ENCODE results near the gene CALY. TPM values are rescaled to one million over a fixed set of nuclear protein-coding genes. Genes with fewer than 3 reads are reported as not detected.

The CALY gene
- total RNA-seq, 1 donor from 2014 or later: not detected

GRCh38 chr10:133287832-133288500 is 48.7 kb downstream of the CALY start:
- DNase-seq (ENCODE audit: low spot score): no peak

DNA sequence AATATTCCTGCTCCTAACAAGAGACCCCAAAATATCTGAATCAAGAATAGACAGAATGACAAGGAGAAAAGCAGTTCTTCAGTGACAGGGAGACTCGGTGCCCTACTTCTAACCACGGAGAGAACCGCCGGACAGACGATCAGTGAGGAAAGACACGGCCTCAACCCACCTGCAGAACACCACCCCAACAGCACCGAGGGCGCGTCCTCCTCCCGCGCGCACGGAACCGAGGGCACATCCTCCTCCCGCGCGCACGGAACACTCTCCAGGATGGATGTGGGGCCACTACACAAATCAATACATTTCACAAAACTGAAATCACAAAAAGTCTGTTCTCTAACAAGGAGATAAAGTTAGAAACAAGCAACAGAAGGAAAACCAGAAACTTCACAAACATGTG is 50.3 kb downstream of the CALY start:
- no peak for DNase-seq (ENCODE audit: low spot score)

DNA sequence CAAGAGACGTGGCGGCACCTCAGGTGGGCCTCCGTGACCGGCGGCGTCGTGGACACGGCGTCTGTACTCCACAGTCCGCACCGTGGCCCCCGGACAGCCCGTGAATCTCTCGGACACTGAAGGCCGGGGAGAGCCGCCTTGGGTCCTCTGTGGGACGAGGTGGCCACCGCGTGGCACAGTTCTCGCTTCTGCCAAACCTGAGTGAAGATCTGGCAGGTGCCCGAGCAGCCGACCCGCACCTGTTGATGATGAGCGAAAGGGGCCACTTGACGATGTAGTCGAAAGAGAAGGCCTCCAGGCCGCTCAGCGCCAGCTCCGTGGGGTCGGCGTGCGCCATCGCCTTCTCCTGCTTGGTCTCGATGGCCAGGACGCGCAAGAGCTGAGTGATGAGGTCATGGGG is 51.5 kb downstream of the CALY start:
- DNase-seq (ENCODE audit: low spot score): no peak

DNA sequence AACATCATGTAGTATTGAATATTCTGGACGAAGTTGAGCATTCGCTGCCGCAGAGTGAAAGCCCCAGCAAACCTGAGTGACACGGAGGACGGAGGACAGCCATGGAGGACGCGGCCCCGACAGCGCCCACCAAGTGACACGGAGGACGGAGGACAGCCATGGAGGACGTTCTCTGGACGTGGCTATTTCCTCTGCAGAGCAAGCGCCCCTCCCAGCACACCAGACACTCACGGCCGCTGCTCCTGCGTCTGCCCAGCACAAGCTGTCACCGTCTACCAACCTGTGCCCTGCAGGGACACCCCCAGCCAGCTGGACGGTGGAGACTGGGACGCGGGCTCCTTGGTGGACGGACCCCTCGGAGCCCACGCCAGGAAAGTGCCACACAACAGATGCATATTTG is 52.8 kb downstream of the CALY start:
- DNase-seq (ENCODE audit: low spot score): no peak

DNA sequence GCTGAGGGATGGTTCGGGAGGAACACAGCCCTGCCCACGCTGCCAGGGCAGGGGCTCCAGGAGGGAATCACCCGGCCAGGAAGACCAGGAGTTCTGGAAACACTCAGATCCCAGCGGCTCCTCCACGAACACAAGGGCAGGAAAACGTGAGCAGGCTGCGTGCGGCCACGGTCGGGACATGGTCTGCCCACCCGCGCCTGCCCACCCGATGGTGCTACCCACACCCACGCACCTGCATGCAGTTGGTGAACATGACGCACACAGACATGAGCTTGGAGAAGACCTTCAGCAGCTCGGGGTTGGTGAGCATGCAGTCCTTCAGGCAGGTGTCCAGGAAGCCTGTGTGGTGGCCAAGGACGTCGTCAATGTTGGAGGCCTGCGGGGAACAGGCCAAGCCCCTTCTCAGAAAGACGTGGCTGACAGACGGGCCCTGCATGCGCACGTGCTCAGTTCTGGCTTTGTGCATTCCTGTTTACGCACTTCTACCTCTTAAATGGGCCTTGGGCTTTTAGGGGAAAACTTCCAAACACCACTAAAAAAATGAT is 53.8 kb downstream of the CALY start:
- no peak for DNase-seq (ENCODE audit: low spot score)

- DNase-seq (ENCODE audit: low spot score): no peak
Observed at GRCh38 chr10:133281628-133282372, 54.9 kb downstream of the CALY start.

DNA sequence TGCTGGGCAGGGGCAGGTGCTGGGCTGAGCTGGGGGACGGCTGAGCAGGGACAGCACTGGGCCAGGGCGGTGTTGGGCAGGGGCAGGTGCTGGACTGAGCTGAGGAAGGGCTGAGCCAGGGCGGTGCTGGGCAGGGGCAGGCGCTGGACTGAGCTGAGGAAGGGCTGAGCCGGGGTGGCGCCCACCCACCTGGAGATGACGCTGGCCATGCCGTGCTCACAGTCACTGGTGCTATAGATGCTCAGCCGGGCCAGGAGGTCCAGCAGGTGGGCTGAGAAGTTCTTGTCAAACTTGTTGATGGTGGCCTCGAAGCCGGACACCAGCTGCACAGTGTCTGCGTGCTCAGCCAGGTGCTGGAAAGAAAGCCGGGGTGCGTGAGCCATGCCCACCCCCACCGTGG is 55.6 kb downstream of the CALY start:
- DNase-seq (ENCODE audit: low spot score): no peak

GRCh38 chr10:133280391-133281059 is 56.2 kb downstream of the CALY start:
- no peak for DNase-seq (ENCODE audit: low spot score)

DNA sequence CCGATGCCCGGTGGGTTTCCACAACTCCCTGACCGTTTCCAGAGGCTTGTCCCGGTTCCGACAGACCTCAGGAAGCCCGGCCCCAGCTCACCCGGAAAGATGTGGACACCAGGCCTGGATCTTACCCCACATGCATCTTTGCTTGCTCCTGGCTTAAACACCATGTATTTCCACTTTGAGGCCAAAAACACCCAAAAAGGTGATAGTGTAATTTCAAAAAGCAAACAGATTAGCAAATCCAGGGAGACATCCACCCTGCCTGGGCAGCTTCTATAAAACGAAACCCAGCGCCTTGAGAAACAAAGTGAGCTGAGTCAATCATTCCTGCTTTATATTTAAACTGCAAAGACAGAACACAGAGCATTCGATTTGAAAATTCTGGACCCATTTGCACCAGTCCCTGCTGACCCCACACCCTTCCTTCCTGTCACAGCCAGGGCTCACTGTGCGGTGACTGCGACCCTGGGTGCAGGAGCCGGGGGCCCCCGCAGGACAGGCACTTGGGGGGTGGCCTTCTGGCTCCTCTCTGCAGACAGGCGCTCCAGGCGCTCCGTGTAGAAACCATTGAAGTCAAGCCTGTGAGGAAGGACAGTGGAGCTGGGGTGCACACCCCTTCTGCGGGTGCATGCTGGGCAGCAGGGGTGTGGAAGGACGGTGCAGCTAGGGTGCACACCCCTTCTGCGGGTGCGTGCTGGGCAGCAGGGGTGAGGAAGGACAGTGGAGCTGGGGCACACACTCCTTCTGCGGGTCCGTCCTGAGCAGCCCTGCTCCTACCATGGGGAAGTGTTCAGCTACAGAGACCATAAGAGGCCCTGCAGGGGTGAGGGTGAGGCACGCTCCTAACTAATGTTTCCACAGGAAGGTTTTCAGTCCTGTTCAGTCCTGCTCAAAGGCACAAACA is 57.1 kb downstream of the CALY start:
- DNase-seq (ENCODE audit: low spot score): no peak

DNA sequence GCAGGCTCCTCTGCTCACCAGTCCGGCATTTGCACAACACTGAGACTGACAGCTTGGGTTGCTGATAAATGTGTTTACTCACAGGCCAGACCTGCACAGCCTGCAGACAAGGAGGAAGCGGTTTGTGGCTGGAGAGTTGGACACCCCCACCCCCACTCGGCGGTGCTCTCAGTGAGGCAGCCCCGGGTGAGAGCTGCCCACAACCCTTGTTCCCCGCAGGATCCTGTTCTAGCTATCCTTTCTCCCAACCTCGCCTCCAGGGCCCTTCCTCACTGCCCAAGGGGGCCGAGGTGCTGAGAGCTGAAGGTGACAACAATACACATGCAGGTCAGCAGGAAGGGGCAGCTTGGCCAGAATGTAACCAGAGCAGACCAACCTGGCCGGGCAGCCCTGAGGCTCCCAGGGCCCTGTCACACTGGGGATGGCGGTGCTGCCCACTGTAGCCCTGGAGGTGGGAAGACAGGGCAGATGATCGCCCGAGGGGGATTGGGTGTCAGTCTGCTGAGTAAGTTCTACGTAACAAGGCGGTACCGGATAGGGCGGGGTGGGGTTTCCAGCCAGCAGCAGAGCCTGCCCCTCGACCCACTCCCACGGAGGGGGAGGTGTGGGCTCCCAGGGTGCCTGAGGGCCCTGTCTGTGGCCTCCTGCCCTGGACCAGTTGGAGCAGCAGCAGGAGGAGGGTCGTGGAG is 58.0 kb downstream of the CALY start:
- DNase-seq (ENCODE audit: low spot score): peak; percentile 89

DNA sequence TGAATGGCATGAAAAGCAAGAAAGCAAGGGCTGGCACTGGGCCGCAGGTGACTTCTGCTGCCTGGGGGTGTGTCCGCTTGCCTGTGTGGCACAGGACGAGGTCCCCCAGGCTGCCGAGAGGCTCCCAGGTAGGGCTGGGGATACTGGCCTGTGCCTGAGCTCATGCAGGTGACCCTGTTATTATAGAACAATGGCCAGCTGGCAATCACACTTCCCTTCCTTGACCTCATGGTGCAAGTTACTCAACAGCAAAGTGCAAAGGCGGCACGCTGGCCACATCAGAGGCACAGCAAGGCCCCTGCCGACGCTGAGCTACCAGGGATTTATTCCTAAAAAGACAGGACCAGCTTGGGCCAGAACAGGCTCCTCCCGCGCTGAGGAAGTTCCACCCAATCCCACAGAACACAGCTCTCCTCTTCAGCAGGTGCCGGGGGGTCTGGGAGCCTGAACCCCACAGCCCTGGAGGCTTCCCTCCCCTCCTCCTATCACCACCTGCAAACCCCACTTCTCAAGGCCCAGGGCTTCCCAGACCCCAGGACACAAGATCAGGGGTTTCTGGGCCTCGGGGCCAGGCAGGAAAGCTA is 58.6 kb downstream of the CALY start:
- DNase-seq (ENCODE audit: low spot score): no peak

GRCh38 chr10:133277277-133277992 is 59.3 kb downstream of the CALY start:
- DNase-seq (ENCODE audit: low spot score): no peak

- no peak for DNase-seq (ENCODE audit: low spot score)
Observed at GRCh38 chr10:133276435-133277201, 60.1 kb downstream of the CALY start, which contains the start of gene ADAM8. Gene ADAM8 (minus strand): TSS chr10:133276868. CDS start chr10:133276817, 51 bp downstream.

DNA sequence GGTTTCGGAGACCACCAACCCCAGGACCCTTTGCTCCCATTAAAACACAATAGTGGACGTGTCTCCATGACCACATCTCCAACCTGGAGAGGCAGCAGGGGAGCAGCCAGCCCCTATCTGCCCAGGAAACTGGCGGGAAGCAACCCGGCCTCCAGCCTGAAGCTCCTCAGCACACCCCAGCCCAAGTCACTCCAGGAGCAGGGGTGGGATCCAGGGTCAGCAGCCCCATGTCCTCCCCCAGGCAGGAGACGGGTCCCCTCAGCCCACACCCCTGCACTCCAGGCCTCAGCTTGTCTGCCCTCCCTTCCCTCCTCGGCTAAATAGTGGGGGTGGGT is 60.6 kb downstream of the CALY start:
- DNase-seq (ENCODE audit: low spot score): no peak

GRCh38 chr10:133275684-133276092 is 61.0 kb downstream of the CALY start:
- no peak for DNase-seq (ENCODE audit: low spot score)

DNA sequence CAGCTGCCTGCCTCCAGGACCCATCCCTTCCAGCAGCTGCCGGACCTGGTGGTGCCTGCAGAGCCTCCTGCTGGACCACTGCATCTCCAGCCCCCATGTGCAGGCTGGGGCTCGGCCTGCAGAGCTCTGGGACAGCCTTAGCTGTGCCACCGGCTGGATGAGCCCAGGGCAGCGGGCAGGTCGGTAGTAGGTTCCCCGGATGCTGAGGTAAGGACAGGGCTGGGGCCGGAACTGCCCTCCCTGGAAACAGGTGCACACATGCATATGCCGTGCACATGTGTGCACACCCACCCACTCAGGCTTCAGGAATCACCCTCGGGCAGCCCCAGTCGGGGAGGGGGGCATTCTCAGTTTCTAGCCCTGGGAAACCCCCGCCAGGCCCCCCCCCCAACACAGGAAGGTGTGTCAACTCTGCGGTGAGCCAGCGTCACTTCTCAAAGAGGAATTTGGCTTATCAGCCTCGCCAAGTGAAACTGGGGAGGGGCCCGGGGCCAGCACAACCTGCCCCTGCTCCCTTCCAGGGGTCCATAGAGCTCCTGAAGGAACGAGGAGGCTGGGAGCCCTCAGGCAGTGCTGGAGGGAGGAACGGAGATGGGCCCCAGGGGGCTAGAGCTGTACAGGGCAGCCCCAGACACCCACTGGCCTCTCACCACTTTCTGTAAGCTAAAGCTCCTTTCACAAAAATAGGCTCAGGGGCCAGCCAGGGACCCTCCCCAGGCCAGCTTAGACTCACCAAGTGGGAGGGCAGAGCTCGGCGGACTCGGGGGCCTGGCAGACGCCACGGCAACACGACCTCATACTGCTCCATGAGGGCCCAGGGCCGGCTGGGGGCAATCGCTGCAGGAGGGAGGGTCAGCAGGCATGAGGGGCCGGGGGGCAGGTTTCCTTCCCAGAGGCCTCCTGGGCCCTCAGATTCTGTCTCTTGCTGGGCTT is 61.7 kb downstream of the CALY start:
- peak; percentile 58 for DNase-seq (ENCODE audit: low spot score)
